Caco-2 (cell line): Measurements from ENCODE around the gene HSPH1. TPM values are rescaled to one million over a fixed set of nuclear protein-coding genes. Genes with fewer than 3 reads are reported as not detected.

Experiments
- BruUV-seq: library from RNA; stranded (reverse); fragments of 400-500 nt; replicated peaks from 2 replicates; lab custom pipeline; 2021; lab: Mats Ljungman, UMichigan
- CTCF ChIA-PET: fragments of 300-600 bp; sonication (Branson Sonifier 250); formaldehyde crosslinking; loops from one replicate; lab custom pipeline; 2022; ENCODE audit warnings: antibody characterized with exemption; lab: Charles Lee
- POLR2A ChIA-PET: fragments of 300-600 bp; sonication (Branson Sonifier 250); formaldehyde crosslinking; loops from one replicate; lab custom pipeline; 2022; ENCODE audit warnings: antibody characterized with exemption; lab: Charles Lee
- DNase-seq, 2 experiments: peaks; one replicate each; pipeline versions ENCODE4 v3.0.0 to v3.0.0-alpha.2; 2020 to 2022
- H3K27me3 ChIP-seq: replicated peaks from 2 replicates; pipeline ENCODE4 v1.6.0; 2011; ENCODE audit warnings: low read length; ENCODE audit not compliant: control insufficient read depth, insufficient read depth
- H3K36me3 ChIP-seq: 2 replicates; pipeline ENCODE4 v1.5.1; 2011; ENCODE audit warnings: low read length; ENCODE audit not compliant: control insufficient read depth, insufficient read depth
- H3K4me1 ChIP-seq: fragments of 250-450 bp; sonication (Bioruptor Pico); 2 replicates; pipeline ENCODE4 v1.5.1; 2020; ENCODE audit warnings: mild to moderate bottlenecking
- H3K4me3 ChIP-seq: 2 replicates; pipeline ENCODE4 v1.5.1; 2011; ENCODE audit warnings: low read depth, mild to moderate bottlenecking, control low read depth, low read length
- H3K9me3 ChIP-seq: fragments of 250-450 bp; sonication (Bioruptor Pico); 2 replicates; pipeline ENCODE4 v1.5.1; 2020; ENCODE audit warnings: mild to moderate bottlenecking, moderate library complexity
- H3K27ac Mint-ChIP-seq: one replicate; pipeline ENCODE4 v1.8.0; 2022; ENCODE audit warnings: mixed read lengths; ENCODE audit not compliant: unreplicated experiment
- H3K27me3 Mint-ChIP-seq: one replicate; pipeline ENCODE4 v1.8.0; 2022; ENCODE audit warnings: mixed read lengths; ENCODE audit not compliant: insufficient read depth, unreplicated experiment
- H3K36me3 Mint-ChIP-seq: one replicate; pipeline ENCODE4 v1.8.0; 2022; ENCODE audit warnings: mild to moderate bottlenecking, mixed read lengths; ENCODE audit not compliant: insufficient read depth, unreplicated experiment
- H3K4me1 Mint-ChIP-seq: one replicate; pipeline ENCODE4 v1.8.0; 2022; ENCODE audit warnings: low read depth, mixed read lengths; ENCODE audit not compliant: unreplicated experiment
- H3K4me3 Mint-ChIP-seq: one replicate; pipeline ENCODE4 v1.8.0; 2022; ENCODE audit warnings: mild to moderate bottlenecking, moderate library complexity, mixed read lengths; ENCODE audit not compliant: unreplicated experiment
- H3K9me3 Mint-ChIP-seq: one replicate; pipeline ENCODE4 v1.8.0; 2022; ENCODE audit warnings: mixed read lengths; ENCODE audit not compliant: unreplicated experiment
- CTCF ChIP-seq, 2 experiments: fragments of 200-600 bp in 1 of 2; IDR thresholded peaks; 1 replicate in 1 of 2; 2 replicates in 1 of 2; pipeline versions ENCODE4 v1.5.1 to v1.8.0; 2011 to 2022; ENCODE audit warnings: antibody characterized with exemption in 1 of 2, control low read depth in 1 of 2, inconsistent platforms in 1 of 2, low read depth in 1 of 2, low read length in 1 of 2, mild to moderate bottlenecking in 1 of 2, moderate library complexity in 1 of 2; ENCODE audit not compliant: insufficient read depth in 1 of 2, severe bottlenecking in 1 of 2, unreplicated experiment in 1 of 2
- intact Hi-C: fragments of 100-400 bp; cut with micrococcal nuclease; formaldehyde crosslinking; loops from one replicate; pipeline ENCODE4 v1.10.0; 2022; ENCODE audit not compliant: unreplicated experiment
- total RNA-seq: library from RNA; stranded (reverse); gene quantifications from 2 replicates; pipeline ENCODE4 v1.2.3, GENCODE V29; 2022

Gene HSPH1
- total RNA-seq, 1 experiment from 2014 or later = 141 TPM

GRCh38 chr13:31119526-31119925, 42.2 kb downstream of the HSPH1 start:
- H3K9me3 ChIP-seq = no peaks in the 10 kb centered on the region
- DNase-seq = no peak
- H3K4me3 ChIP-seq = no peak overlapping the region
- Mint-ChIP-seq H3K4me1 (peaks cover 6% of the 10 kb centered on the region), H3K27ac (no peak overlapping the region), H3K9me3 (no peaks in the 10 kb centered on the region), H3K27me3 (peaks cover 18% of the 10 kb centered on the region), H3K36me3 (no peaks in the 10 kb centered on the region), H3K4me3 (no peak overlapping the region)
- intact Hi-C loops = no loop called here
- BruUV-seq = no TSS peak
- 0 out of 2 replicates have a peak, but pooled peaks cover 3% of the 10 kb centered on the region for H3K4me1 ChIP-seq
- POLR2A ChIA-PET = no interaction called here
- TF ChIP-seq CTCF (IDR thresholded peaks at IDR 0.05; ENCODE audit: insufficient read depth in 1 of 2, low read depth in 1 of 2, low read length in 1 of 2, severe bottlenecking in 1 of 2, unreplicated experiment in 1 of 2) = no peak
- no peaks in the 10 kb centered on the region for H3K36me3 ChIP-seq
- no peaks in the 10 kb centered on the region; the same call in 1 of the 2 replicates for H3K27me3 ChIP-seq
- CTCF ChIA-PET = no interaction called here

DNA sequence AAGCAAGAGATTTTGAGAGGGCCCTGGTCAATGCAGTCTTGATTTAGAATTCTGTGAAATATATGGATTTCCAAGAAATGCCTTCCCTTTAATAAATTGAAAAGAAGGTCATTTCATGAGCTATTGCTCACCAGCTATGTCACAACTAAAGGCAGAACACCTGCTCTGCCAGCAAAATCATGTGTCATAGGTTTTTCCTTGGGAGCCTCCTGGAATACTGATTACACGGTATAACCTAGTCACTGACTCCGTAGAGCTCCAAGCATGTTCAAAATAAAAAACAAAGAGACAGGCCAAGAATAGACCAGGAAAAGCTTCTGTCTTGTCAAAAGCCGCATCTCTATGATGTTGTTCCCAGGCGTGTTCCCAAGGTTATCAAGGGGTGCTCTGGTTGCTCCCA, 45.5 kb downstream of the HSPH1 start:
- H3K9me3 ChIP-seq = no peaks in the 10 kb centered on the region
- no peak overlapping the region for H3K27ac Mint-ChIP-seq
- no TSS peak for BruUV-seq
- no peak overlapping the region for H3K4me3 ChIP-seq
- no peak overlapping the region for H3K4me3 Mint-ChIP-seq
- H3K36me3 ChIP-seq = no peaks in the 10 kb centered on the region
- intact Hi-C loops = no loop called here
- ChIA-PET CTCF (interaction anchor here (0.6 kb wide), 1 partner anchor 121 kb away, joined by 4 read pairs; no protein-coding TSS in a partner anchor), POLR2A (no interaction called here)
- peaks cover 6% of the 10 kb centered on the region for H3K4me1 Mint-ChIP-seq
- H3K9me3 Mint-ChIP-seq = no peaks in the 10 kb centered on the region
- no peaks in the 10 kb centered on the region for H3K27me3 ChIP-seq
- 0 out of 2 replicates have a peak, but pooled peaks cover 3% of the 10 kb centered on the region for H3K4me1 ChIP-seq
- no peak for DNase-seq
- peaks cover 18% of the 10 kb centered on the region for H3K27me3 Mint-ChIP-seq
- no peak for TF ChIP-seq CTCF (IDR thresholded peaks at IDR 0.05; ENCODE audit: insufficient read depth in 1 of 2, low read depth in 1 of 2, low read length in 1 of 2, severe bottlenecking in 1 of 2, unreplicated experiment in 1 of 2)
- no peaks in the 10 kb centered on the region for H3K36me3 Mint-ChIP-seq

DNA sequence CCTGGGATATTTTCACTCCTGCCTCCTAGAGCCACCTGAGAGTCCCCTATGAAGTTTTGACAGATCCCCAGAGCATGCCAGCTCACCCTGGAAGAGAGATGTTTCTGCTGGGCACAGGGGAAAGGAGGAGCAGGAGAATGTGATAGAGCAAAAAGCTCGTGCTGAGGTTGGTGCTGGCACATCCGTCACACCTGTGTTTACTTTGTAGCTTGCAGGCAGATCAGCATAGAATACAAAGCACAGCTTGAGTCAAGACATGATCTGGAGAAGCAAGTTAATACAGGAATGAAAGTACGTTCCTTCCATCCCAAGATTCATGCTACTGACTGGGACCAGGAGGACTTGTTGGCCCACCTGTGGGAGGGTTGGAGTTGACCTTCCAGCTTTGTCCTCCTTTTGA, 46.1 kb downstream of the HSPH1 start:
- ChIA-PET POLR2A (no interaction called here), CTCF (no interaction called here)
- DNase-seq = no peak
- Mint-ChIP-seq H3K4me3 (no peak overlapping the region), H3K27ac (no peak overlapping the region), H3K9me3 (no peaks in the 10 kb centered on the region), H3K4me1 (peaks cover 6% of the 10 kb centered on the region), H3K27me3 (peaks cover 18% of the 10 kb centered on the region), H3K36me3 (no peaks in the 10 kb centered on the region)
- Histone ChIP-seq H3K9me3 (no peaks in the 10 kb centered on the region), H3K27me3 (no peaks in the 10 kb centered on the region), H3K4me1 (0 out of 2 replicates have a peak, but pooled peaks cover 3% of the 10 kb centered on the region), H3K36me3 (no peaks in the 10 kb centered on the region), H3K4me3 (no peak overlapping the region)
- no TSS peak for BruUV-seq
- intact Hi-C loops = no loop called here
- TF ChIP-seq CTCF (IDR thresholded peaks at IDR 0.05; ENCODE audit: insufficient read depth in 1 of 2, low read depth in 1 of 2, low read length in 1 of 2, severe bottlenecking in 1 of 2, unreplicated experiment in 1 of 2) = no peak
